ENCODE results near the gene RAPGEF3.

RAPGEF3 gene

DNA sequence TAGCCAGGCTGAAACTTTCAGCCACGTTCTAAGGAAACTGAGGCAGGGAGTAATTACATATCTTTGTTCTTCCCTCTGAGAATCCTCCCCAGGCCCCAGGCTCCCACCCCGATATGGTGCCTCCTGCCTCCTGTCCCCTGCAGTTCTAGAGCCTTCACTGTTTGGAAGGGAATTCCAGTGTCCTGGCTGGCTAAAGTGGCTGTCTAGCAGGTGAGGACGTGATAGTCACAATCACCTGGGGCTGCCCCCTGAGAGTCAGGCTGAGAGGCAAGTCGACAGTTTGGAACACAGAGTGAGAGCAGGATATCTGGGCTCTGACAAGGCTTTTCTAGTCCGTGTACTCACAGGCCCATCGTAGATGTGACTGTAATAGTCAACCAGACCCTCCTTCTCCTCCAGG, 46.5 kb downstream of the RAPGEF3 start:
- no peak overlapping the region for H3K27ac ChIP-seq
- H3K4me1 ChIP-seq, result peaks cover 14% of the 10 kb centered on the region
- TF ChIP-seq, protein P1, sequence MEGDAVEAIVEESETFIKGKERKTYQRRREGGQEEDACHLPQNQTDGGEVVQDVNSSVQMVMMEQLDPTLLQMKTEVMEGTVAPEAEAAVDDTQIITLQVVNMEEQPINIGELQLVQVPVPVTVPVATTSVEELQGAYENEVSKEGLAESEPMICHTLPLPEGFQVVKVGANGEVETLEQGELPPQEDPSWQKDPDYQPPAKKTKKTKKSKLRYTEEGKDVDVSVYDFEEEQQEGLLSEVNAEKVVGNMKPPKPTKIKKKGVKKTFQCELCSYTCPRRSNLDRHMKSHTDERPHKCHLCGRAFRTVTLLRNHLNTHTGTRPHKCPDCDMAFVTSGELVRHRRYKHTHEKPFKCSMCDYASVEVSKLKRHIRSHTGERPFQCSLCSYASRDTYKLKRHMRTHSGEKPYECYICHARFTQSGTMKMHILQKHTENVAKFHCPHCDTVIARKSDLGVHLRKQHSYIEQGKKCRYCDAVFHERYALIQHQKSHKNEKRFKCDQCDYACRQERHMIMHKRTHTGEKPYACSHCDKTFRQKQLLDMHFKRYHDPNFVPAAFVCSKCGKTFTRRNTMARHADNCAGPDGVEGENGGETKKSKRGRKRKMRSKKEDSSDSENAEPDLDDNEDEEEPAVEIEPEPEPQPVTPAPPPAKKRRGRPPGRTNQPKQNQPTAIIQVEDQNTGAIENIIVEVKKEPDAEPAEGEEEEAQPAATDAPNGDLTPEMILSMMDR (IDR thresholded peaks at IDR 0.05), result no peak
- no peaks in the 10 kb centered on the region for H3K36me3 ChIP-seq (ENCODE audit: control insufficient read depth, insufficient read depth, low read length)
- H3K4me3 ChIP-seq (ENCODE audit: low read depth, low read length), result no peak overlapping the region
- H2AFZ ChIP-seq, result no peak overlapping the region
- H3K27me3 ChIP-seq (ENCODE audit: control insufficient read depth, insufficient read depth, low read length), result no peaks in the 10 kb centered on the region
- no peaks in the 10 kb centered on the region for H3K79me2 ChIP-seq
- H3K9me3 ChIP-seq (ENCODE audit: control insufficient read depth, low read length), result no peaks in the 10 kb centered on the region
- H3K4me2 ChIP-seq (ENCODE audit: low read length), result no peak overlapping the region
- H3K9ac ChIP-seq, result no peak overlapping the region

DNA sequence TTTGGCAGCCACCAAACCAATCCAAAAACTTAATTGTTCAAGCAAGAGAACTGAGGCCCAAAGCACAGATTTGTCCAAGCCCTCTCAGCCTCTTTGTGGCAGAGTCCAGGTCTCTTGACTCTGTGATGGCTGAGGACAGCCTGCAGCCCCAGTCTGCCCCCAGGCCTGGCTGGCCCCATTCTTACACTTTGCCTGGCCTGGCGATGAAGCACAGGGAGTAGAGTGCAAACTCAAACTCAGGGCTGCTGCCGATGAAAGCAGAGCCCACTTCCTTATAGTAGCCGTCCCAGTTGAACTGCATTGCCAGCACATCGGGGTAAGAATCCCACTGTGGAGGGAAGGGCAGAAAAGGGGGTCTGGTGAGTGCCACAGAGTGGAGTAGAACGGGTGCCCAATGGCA, 47.2 kb downstream of the RAPGEF3 start:
- H3K27ac ChIP-seq, result no peak overlapping the region
- H3K27me3 ChIP-seq (ENCODE audit: control insufficient read depth, insufficient read depth, low read length), result no peaks in the 10 kb centered on the region
- no peak overlapping the region for H3K4me3 ChIP-seq (ENCODE audit: low read depth, low read length)
- TF ChIP-seq, protein P1 (IDR thresholded peaks at IDR 0.05), result no peak
- no peak overlapping the region for H3K4me2 ChIP-seq (ENCODE audit: low read length)
- no peak overlapping the region for H3K9ac ChIP-seq
- H3K36me3 ChIP-seq (ENCODE audit: control insufficient read depth, insufficient read depth, low read length), result no peaks in the 10 kb centered on the region
- H3K79me2 ChIP-seq, result no peaks in the 10 kb centered on the region
- H2AFZ ChIP-seq, result no peak overlapping the region
- H3K4me1 ChIP-seq, result peaks cover 13% of the 10 kb centered on the region
- no peaks in the 10 kb centered on the region for H3K9me3 ChIP-seq (ENCODE audit: control insufficient read depth, low read length)

DNA sequence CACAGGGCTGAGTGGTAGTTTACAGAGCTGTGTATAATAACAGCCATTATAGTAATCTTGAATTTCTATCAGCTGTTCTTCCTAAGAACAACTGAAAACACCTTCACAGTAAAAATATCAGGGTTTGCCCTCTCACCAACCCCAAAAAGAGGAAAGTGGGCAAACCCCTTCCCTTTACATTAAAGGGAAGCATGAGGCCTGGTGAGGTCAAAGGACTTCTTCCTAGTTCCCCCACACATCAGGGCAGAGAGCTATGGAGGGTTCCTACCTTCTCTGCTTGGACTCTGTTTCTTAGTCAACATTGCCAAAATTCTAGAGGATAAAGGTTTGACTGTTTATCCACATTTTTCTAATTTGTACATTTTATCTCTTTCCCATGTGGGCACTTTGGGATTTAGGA, 48.4 kb downstream of the RAPGEF3 start:
- peaks cover 5% of the 10 kb centered on the region for H3K79me2 ChIP-seq
- H3K4me2 ChIP-seq (ENCODE audit: low read length), result no peak overlapping the region
- no peak overlapping the region for H2AFZ ChIP-seq
- no peaks in the 10 kb centered on the region for H3K9me3 ChIP-seq (ENCODE audit: control insufficient read depth, low read length)
- peaks cover 7% of the 10 kb centered on the region for H3K4me1 ChIP-seq
- TF ChIP-seq, protein P1 (IDR thresholded peaks at IDR 0.05), result no peak
- H3K4me3 ChIP-seq (ENCODE audit: low read depth, low read length), result no peak overlapping the region
- no peaks in the 10 kb centered on the region for H3K36me3 ChIP-seq (ENCODE audit: control insufficient read depth, insufficient read depth, low read length)
- no peak overlapping the region for H3K27ac ChIP-seq
- H3K9ac ChIP-seq, result no peak overlapping the region
- H3K27me3 ChIP-seq (ENCODE audit: control insufficient read depth, insufficient read depth, low read length), result no peaks in the 10 kb centered on the region

DNA sequence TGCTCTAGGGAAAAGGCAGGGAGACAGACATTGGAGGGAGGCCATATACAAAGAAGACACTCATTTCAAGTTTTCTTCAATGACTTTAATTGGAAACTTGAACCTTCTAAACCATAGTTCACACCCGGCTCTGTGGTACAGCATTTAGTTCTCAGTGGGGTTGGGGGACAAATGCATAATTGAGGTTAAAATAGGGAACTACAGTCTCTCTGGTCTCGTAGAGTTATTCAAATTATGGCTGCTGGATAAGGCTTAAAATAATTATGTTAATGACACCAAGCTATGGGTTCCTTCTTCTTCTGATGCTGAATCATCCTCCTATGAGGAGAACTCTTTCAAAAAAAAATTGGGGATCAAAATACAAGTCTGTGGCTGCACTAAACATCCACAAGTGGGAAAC, 49.0 kb downstream of the RAPGEF3 start:
- peaks cover 2% of the 10 kb centered on the region for H3K4me1 ChIP-seq
- H3K27ac ChIP-seq, result no peak overlapping the region
- H3K4me3 ChIP-seq (ENCODE audit: low read depth, low read length), result no peak overlapping the region
- H3K79me2 ChIP-seq, result peaks cover 11% of the 10 kb centered on the region
- TF ChIP-seq, protein P1 (IDR thresholded peaks at IDR 0.05), result no peak
- H3K36me3 ChIP-seq (ENCODE audit: control insufficient read depth, insufficient read depth, low read length), result no peaks in the 10 kb centered on the region
- H2AFZ ChIP-seq, result no peak overlapping the region
- H3K9ac ChIP-seq, result no peak overlapping the region
- no peak overlapping the region for H3K4me2 ChIP-seq (ENCODE audit: low read length)
- H3K9me3 ChIP-seq (ENCODE audit: control insufficient read depth, low read length), result no peaks in the 10 kb centered on the region
- H3K27me3 ChIP-seq (ENCODE audit: control insufficient read depth, insufficient read depth, low read length), result no peaks in the 10 kb centered on the region

DNA sequence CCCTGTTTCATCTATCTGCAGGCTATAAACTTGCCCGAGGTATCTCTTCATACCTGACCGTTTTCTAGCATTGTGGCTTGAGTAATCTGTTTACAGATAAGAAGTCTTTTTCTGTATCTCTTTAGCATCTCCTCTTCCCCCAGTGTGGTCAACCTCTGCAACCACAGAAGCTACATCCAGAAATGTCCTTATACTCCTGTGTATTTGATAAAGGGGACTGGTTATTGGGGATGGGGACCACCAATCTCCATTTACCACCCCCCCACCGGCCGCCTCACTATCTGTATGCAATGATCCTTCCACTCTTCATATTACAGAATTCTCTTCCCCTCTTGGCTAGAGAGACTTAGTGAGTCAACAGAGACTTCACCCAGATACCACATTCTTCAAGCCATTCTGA, 49.4 kb downstream of the RAPGEF3 start:
- no peak overlapping the region for H2AFZ ChIP-seq
- H3K4me2 ChIP-seq (ENCODE audit: low read length), result no peak overlapping the region
- H3K27me3 ChIP-seq (ENCODE audit: control insufficient read depth, insufficient read depth, low read length), result no peaks in the 10 kb centered on the region
- peaks cover 11% of the 10 kb centered on the region for H3K79me2 ChIP-seq
- no peaks in the 10 kb centered on the region for H3K9me3 ChIP-seq (ENCODE audit: control insufficient read depth, low read length)
- TF ChIP-seq, protein P1 (IDR thresholded peaks at IDR 0.05), result no peak
- H3K4me3 ChIP-seq (ENCODE audit: low read depth, low read length), result no peak overlapping the region
- no peak overlapping the region for H3K9ac ChIP-seq
- no peaks in the 10 kb centered on the region for H3K4me1 ChIP-seq
- no peaks in the 10 kb centered on the region for H3K36me3 ChIP-seq (ENCODE audit: control insufficient read depth, insufficient read depth, low read length)
- H3K27ac ChIP-seq, result no peak overlapping the region

All from parathyroid adenoma (tissue), 2 donors.